GM12878 (cell line): ENCODE results near the gene MRGPRE.

Source experiments
- CTCF ChIP-seq, 3 experiments: IDR thresholded peaks in 2 of 3; conservative IDR thresholded peaks in 1 of 3; 2 replicates each; pipeline ENCODE4 v1.5.1; 2011; ENCODE audit warnings: low read depth in 3 of 3, low read length in 3 of 3, mild to moderate bottlenecking in 3 of 3, control low read depth in 2 of 3, moderate library complexity in 2 of 3, inconsistent platforms in 1 of 3, mixed read lengths in 1 of 3; ENCODE audit not compliant: control insufficient read depth in 2 of 3, insufficient read depth in 1 of 3; ENCODE audit errors: extremely low read depth in 1 of 3
- GABPA ChIP-seq: IDR thresholded peaks from 2 replicates; pipeline ENCODE4 v1.6.1; 2014; ENCODE audit warnings: antibody characterized with exemption, low read depth, mild to moderate bottlenecking, inconsistent platforms
- KDM1A ChIP-seq: fragments of 200-600 bp; sonication (generic); IDR thresholded peaks from 2 replicates; pipeline ENCODE4 v1.6.1; 2016; ENCODE audit warnings: borderline replicate concordance
- MAX ChIP-seq: IDR thresholded peaks from 2 replicates; pipeline ENCODE4 v1.6.1; 2012; ENCODE audit warnings: low read depth, low read length, improper control_type of control experiment
- POLR2AphosphoS5 ChIP-seq: IDR thresholded peaks from 2 replicates; pipeline ENCODE4 v1.6.1; 2011; ENCODE audit warnings: mild to moderate bottlenecking, low read length, inconsistent platforms
- SMAD5 ChIP-seq: IDR thresholded peaks from 2 replicates; pipeline ENCODE4 v1.6.1; 2016; ENCODE audit warnings: antibody characterized with exemption, low read depth

- TF ChIP-seq MAX (no peak), POLR2AphosphoS5 (no peak), CTCF (IDR thresholded peaks at IDR 0.05 in 2 of 3, conservative IDR thresholded peaks at IDR 0.05 in 1 of 3; ENCODE audit: control insufficient read depth in 2 of 3, extremely low read depth in 1 of 3, insufficient read depth in 1 of 3, low read depth in 3 of 3, low read length in 3 of 3) (no peak), KDM1A (no peak), GABPA (no peak), SMAD5 (no peak)
These were observed 45.9 kb downstream of the MRGPRE start for GRCh38 chr11:3186166-3186953.
